Measurements from ENCODE around the gene CPOX.

Gene CPOX

GRCh38 chr3:98551754-98552153, 41.7 kb downstream of the CPOX start:
- no peak overlapping the region for H3K4me3 ChIP-seq (ENCODE audit: low read depth in 1 of 2, low read length in 2 of 2)
- H3K36me3 ChIP-seq (ENCODE audit: control insufficient read depth in 1 of 2, insufficient read depth in 2 of 2, low read length in 2 of 2), result no peaks in the 10 kb centered on the region
- no peak overlapping the region for H3K27ac ChIP-seq (ENCODE audit: low read length)
- peaks cover 0 to 6% of the 10 kb centered on the region in 2 donors for H3K4me1 ChIP-seq (ENCODE audit: control insufficient read depth in 1 of 2, insufficient read depth in 2 of 2, low read length in 2 of 2)
- H3K9me3 ChIP-seq (ENCODE audit: control insufficient read depth in 1 of 2, low read length in 2 of 2), result no peaks in the 10 kb centered on the region
- H3K27me3 ChIP-seq (ENCODE audit: low read depth, low read length), result no peaks in the 10 kb centered on the region

GRCh38 chr3:98551236-98551635, 42.2 kb downstream of the CPOX start:
- Histone ChIP-seq H3K36me3 (ENCODE audit: control insufficient read depth in 1 of 2, insufficient read depth in 2 of 2, low read length in 2 of 2) (no peaks in the 10 kb centered on the region), H3K27ac (ENCODE audit: low read length) (no peak overlapping the region), H3K4me1 (ENCODE audit: control insufficient read depth in 1 of 2, insufficient read depth in 2 of 2, low read length in 2 of 2) (peaks cover 0 to 6% of the 10 kb centered on the region in 2 donors), H3K27me3 (ENCODE audit: low read depth, low read length) (no peaks in the 10 kb centered on the region), H3K9me3 (ENCODE audit: control insufficient read depth in 1 of 2, low read length in 2 of 2) (no peaks in the 10 kb centered on the region), H3K4me3 (ENCODE audit: low read depth in 1 of 2, low read length in 2 of 2) (no peak overlapping the region)

GRCh38 chr3:98550833-98551232, 42.6 kb downstream of the CPOX start:
- Histone ChIP-seq H3K4me1 (ENCODE audit: control insufficient read depth in 1 of 2, insufficient read depth in 2 of 2, low read length in 2 of 2) (peaks cover 0 to 6% of the 10 kb centered on the region in 2 donors), H3K36me3 (ENCODE audit: control insufficient read depth in 1 of 2, insufficient read depth in 2 of 2, low read length in 2 of 2) (no peaks in the 10 kb centered on the region), H3K4me3 (ENCODE audit: low read depth in 1 of 2, low read length in 2 of 2) (no peak overlapping the region), H3K9me3 (ENCODE audit: control insufficient read depth in 1 of 2, low read length in 2 of 2) (no peaks in the 10 kb centered on the region), H3K27ac (ENCODE audit: low read length) (no peak overlapping the region), H3K27me3 (ENCODE audit: low read depth, low read length) (no peaks in the 10 kb centered on the region)

- H3K9me3 ChIP-seq (ENCODE audit: control insufficient read depth in 1 of 2, low read length in 2 of 2), result no peaks in the 10 kb centered on the region
- no peaks in the 10 kb centered on the region for H3K36me3 ChIP-seq (ENCODE audit: control insufficient read depth in 1 of 2, insufficient read depth in 2 of 2, low read length in 2 of 2)
- no peak overlapping the region for H3K27ac ChIP-seq (ENCODE audit: low read length)
- H3K27me3 ChIP-seq (ENCODE audit: low read depth, low read length), result no peaks in the 10 kb centered on the region
- H3K4me1 ChIP-seq (ENCODE audit: control insufficient read depth in 1 of 2, insufficient read depth in 2 of 2, low read length in 2 of 2), result no peaks in the 10 kb centered on the region
- no peak overlapping the region for H3K4me3 ChIP-seq (ENCODE audit: low read depth in 1 of 2, low read length in 2 of 2)
Measured at GRCh38 chr3:98548544-98548943, 44.9 kb downstream of the CPOX start.

GRCh38 chr3:98545940-98546339, 47.5 kb downstream of the CPOX start:
- Histone ChIP-seq H3K9me3 (ENCODE audit: control insufficient read depth in 1 of 2, low read length in 2 of 2) (no peaks in the 10 kb centered on the region), H3K4me3 (ENCODE audit: low read depth in 1 of 2, low read length in 2 of 2) (no peak overlapping the region), H3K4me1 (ENCODE audit: control insufficient read depth in 1 of 2, insufficient read depth in 2 of 2, low read length in 2 of 2) (no peaks in the 10 kb centered on the region), H3K27ac (ENCODE audit: low read length) (no peak overlapping the region), H3K27me3 (ENCODE audit: low read depth, low read length) (no peaks in the 10 kb centered on the region), H3K36me3 (ENCODE audit: control insufficient read depth in 1 of 2, insufficient read depth in 2 of 2, low read length in 2 of 2) (no peaks in the 10 kb centered on the region)

GRCh38 chr3:98542623-98543022, 50.8 kb downstream of the CPOX start:
- Histone ChIP-seq H3K27me3 (ENCODE audit: low read depth, low read length) (no peaks in the 10 kb centered on the region), H3K9me3 (ENCODE audit: control insufficient read depth in 1 of 2, low read length in 2 of 2) (no peaks in the 10 kb centered on the region), H3K36me3 (ENCODE audit: control insufficient read depth in 1 of 2, insufficient read depth in 2 of 2, low read length in 2 of 2) (no peaks in the 10 kb centered on the region), H3K27ac (ENCODE audit: low read length) (no peak overlapping the region), H3K4me3 (ENCODE audit: low read depth in 1 of 2, low read length in 2 of 2) (no peak overlapping the region), H3K4me1 (ENCODE audit: control insufficient read depth in 1 of 2, insufficient read depth in 2 of 2, low read length in 2 of 2) (no peaks in the 10 kb centered on the region)

GRCh38 chr3:98541695-98542094, 51.7 kb downstream of the CPOX start:
- Histone ChIP-seq H3K4me1 (ENCODE audit: control insufficient read depth in 1 of 2, insufficient read depth in 2 of 2, low read length in 2 of 2) (no peaks in the 10 kb centered on the region), H3K36me3 (ENCODE audit: control insufficient read depth in 1 of 2, insufficient read depth in 2 of 2, low read length in 2 of 2) (no peaks in the 10 kb centered on the region), H3K9me3 (ENCODE audit: control insufficient read depth in 1 of 2, low read length in 2 of 2) (no peaks in the 10 kb centered on the region), H3K4me3 (ENCODE audit: low read depth in 1 of 2, low read length in 2 of 2) (no peak overlapping the region), H3K27ac (ENCODE audit: low read length) (no peak overlapping the region), H3K27me3 (ENCODE audit: low read depth, low read length) (no peaks in the 10 kb centered on the region)

GRCh38 chr3:98540346-98540745, 53.1 kb downstream of the CPOX start:
- Histone ChIP-seq H3K4me1 (ENCODE audit: control insufficient read depth in 1 of 2, insufficient read depth in 2 of 2, low read length in 2 of 2) (no peaks in the 10 kb centered on the region), H3K27ac (ENCODE audit: low read length) (no peak overlapping the region), H3K36me3 (ENCODE audit: control insufficient read depth in 1 of 2, insufficient read depth in 2 of 2, low read length in 2 of 2) (no peaks in the 10 kb centered on the region), H3K9me3 (ENCODE audit: control insufficient read depth in 1 of 2, low read length in 2 of 2) (no peaks in the 10 kb centered on the region), H3K27me3 (ENCODE audit: low read depth, low read length) (no peaks in the 10 kb centered on the region), H3K4me3 (ENCODE audit: low read depth in 1 of 2, low read length in 2 of 2) (no peak overlapping the region)

GRCh38 chr3:98536456-98537017, 56.9 kb downstream of the CPOX start:
- peak overlapping the region; percentile 1 for H3K27ac ChIP-seq (ENCODE audit: low read length)
- no peak overlapping the region for H3K4me3 ChIP-seq (ENCODE audit: low read depth in 1 of 2, low read length in 2 of 2)
- H3K27me3 ChIP-seq (ENCODE audit: low read depth, low read length), result no peaks in the 10 kb centered on the region
- no peaks in the 10 kb centered on the region for H3K4me1 ChIP-seq (ENCODE audit: control insufficient read depth in 1 of 2, insufficient read depth in 2 of 2, low read length in 2 of 2)
- H3K9me3 ChIP-seq (ENCODE audit: control insufficient read depth in 1 of 2, low read length in 2 of 2), result no peaks in the 10 kb centered on the region
- H3K36me3 ChIP-seq (ENCODE audit: control insufficient read depth in 1 of 2, insufficient read depth in 2 of 2, low read length in 2 of 2), result no peaks in the 10 kb centered on the region

- no peak overlapping the region for H3K4me3 ChIP-seq (ENCODE audit: low read depth in 1 of 2, low read length in 2 of 2)
- H3K36me3 ChIP-seq (ENCODE audit: control insufficient read depth in 1 of 2, insufficient read depth in 2 of 2, low read length in 2 of 2), result no peaks in the 10 kb centered on the region
- no peak overlapping the region for H3K27ac ChIP-seq (ENCODE audit: low read length)
Measured at GRCh38 chr3:98534734-98535133, 58.7 kb downstream of the CPOX start.

GRCh38 chr3:98534168-98534567, 59.2 kb downstream of the CPOX start:
- Histone ChIP-seq H3K27ac (ENCODE audit: low read length) (no peak overlapping the region), H3K36me3 (ENCODE audit: control insufficient read depth in 1 of 2, insufficient read depth in 2 of 2, low read length in 2 of 2) (no peaks in the 10 kb centered on the region), H3K4me3 (ENCODE audit: low read depth in 1 of 2, low read length in 2 of 2) (no peak overlapping the region), H3K9me3 (ENCODE audit: control insufficient read depth in 1 of 2, low read length in 2 of 2) (no peaks in the 10 kb centered on the region), H3K4me1 (ENCODE audit: control insufficient read depth in 1 of 2, insufficient read depth in 2 of 2, low read length in 2 of 2) (no peaks in the 10 kb centered on the region), H3K27me3 (ENCODE audit: low read depth, low read length) (no peaks in the 10 kb centered on the region)

More at GRCh38 chr3:98534734-98535133, 58.7 kb downstream of the CPOX start:
- no peaks in the 10 kb centered on the region for H3K9me3 ChIP-seq (ENCODE audit: control insufficient read depth in 1 of 2, low read length in 2 of 2)
- no peaks in the 10 kb centered on the region for H3K4me1 ChIP-seq (ENCODE audit: control insufficient read depth in 1 of 2, insufficient read depth in 2 of 2, low read length in 2 of 2)
- H3K27me3 ChIP-seq (ENCODE audit: low read depth, low read length), result no peaks in the 10 kb centered on the region

Data from muscle layer of duodenum (tissue), 2 donors.